ENCODE measurements around the gene CASP7. TPM values are rescaled to one million over a fixed set of nuclear protein-coding genes. Genes with fewer than 3 reads are reported as not detected.

CASP7 gene
- polyA plus RNA-seq, 2 donors, result 8.3 to 11.0 TPM

- H3K27me3 ChIP-seq (ENCODE audit: control insufficient read depth in 1 of 2, insufficient read depth in 2 of 2, low read length in 2 of 2), result no peaks in the 10 kb centered on the region
- no peak overlapping the region for H3K4me3 ChIP-seq (ENCODE audit: low read depth in 1 of 2, low read length in 2 of 2)
- 82 to 85% methylated on average over 1 of the region's 1 CpG for whole genome bisulfite sequencing, 2 donors
- peaks cover 0 to 7% of the 10 kb centered on the region in 2 donors for H3K36me3 ChIP-seq (ENCODE audit: control insufficient read depth in 2 of 2, insufficient read depth in 2 of 2, low read length in 1 of 2)
- H3K4me1 ChIP-seq (ENCODE audit: control insufficient read depth in 2 of 2, insufficient read depth in 2 of 2, low read length in 1 of 2), result no peaks in the 10 kb centered on the region
- no peak overlapping the region for H3K27ac ChIP-seq (ENCODE audit: low read depth in 2 of 2, low read length in 1 of 2)
- peaks cover 0 to 8% of the 10 kb centered on the region in 2 donors for H3K9me3 ChIP-seq (ENCODE audit: control insufficient read depth in 2 of 2, insufficient read depth in 1 of 2, low read depth in 1 of 2, low read length in 1 of 2)
Observed at GRCh38 chr10:113689057-113689456, 9.3 kb downstream of the CASP7 start.

GRCh38 chr10:113689574-113689973 lies 9.9 kb downstream of the CASP7 start:
- Histone ChIP-seq H3K36me3 (ENCODE audit: control insufficient read depth in 2 of 2, insufficient read depth in 2 of 2, low read length in 1 of 2) (peaks cover 0 to 7% of the 10 kb centered on the region in 2 donors), H3K9me3 (ENCODE audit: control insufficient read depth in 2 of 2, insufficient read depth in 1 of 2, low read depth in 1 of 2, low read length in 1 of 2) (peaks cover 0 to 8% of the 10 kb centered on the region in 2 donors), H3K27me3 (ENCODE audit: control insufficient read depth in 1 of 2, insufficient read depth in 2 of 2, low read length in 2 of 2) (no peaks in the 10 kb centered on the region), H3K27ac (ENCODE audit: low read depth in 2 of 2, low read length in 1 of 2) (no peak overlapping the region), H3K4me1 (ENCODE audit: control insufficient read depth in 2 of 2, insufficient read depth in 2 of 2, low read length in 1 of 2) (no peaks in the 10 kb centered on the region), H3K4me3 (ENCODE audit: low read depth in 1 of 2, low read length in 2 of 2) (no peak overlapping the region)
- WGBS, 2 donors, result 72 to 75% methylated on average over 3 of the region's 3 CpGs

- no peaks in the 10 kb centered on the region for H3K27me3 ChIP-seq (ENCODE audit: control insufficient read depth in 1 of 2, insufficient read depth in 2 of 2, low read length in 2 of 2)
- H3K9me3 ChIP-seq (ENCODE audit: control insufficient read depth in 2 of 2, insufficient read depth in 1 of 2, low read depth in 1 of 2, low read length in 1 of 2), result peaks cover 0 to 11% of the 10 kb centered on the region in 2 donors
- no peaks in the 10 kb centered on the region for H3K4me1 ChIP-seq (ENCODE audit: control insufficient read depth in 2 of 2, insufficient read depth in 2 of 2, low read length in 1 of 2)
- H3K4me3 ChIP-seq (ENCODE audit: low read depth in 1 of 2, low read length in 2 of 2), result no peak overlapping the region
- no peak overlapping the region for H3K27ac ChIP-seq (ENCODE audit: low read depth in 2 of 2, low read length in 1 of 2)
- H3K36me3 ChIP-seq (ENCODE audit: control insufficient read depth in 2 of 2, insufficient read depth in 2 of 2, low read length in 1 of 2), result peaks cover 0 to 7% of the 10 kb centered on the region in 2 donors
- 59 to 66% methylated on average over 3 of the region's 3 CpGs for whole genome bisulfite sequencing, 2 donors
Observed at GRCh38 chr10:113690749-113691148, 11.0 kb downstream of the CASP7 start.

- H3K27ac ChIP-seq (ENCODE audit: low read depth in 2 of 2, low read length in 1 of 2), result no peak overlapping the region
- no peaks in the 10 kb centered on the region for H3K27me3 ChIP-seq (ENCODE audit: control insufficient read depth in 1 of 2, insufficient read depth in 2 of 2, low read length in 2 of 2)
- H3K9me3 ChIP-seq (ENCODE audit: control insufficient read depth in 2 of 2, insufficient read depth in 1 of 2, low read depth in 1 of 2, low read length in 1 of 2), result peaks cover 0 to 11% of the 10 kb centered on the region in 2 donors
- peaks cover 0 to 7% of the 10 kb centered on the region in 2 donors for H3K36me3 ChIP-seq (ENCODE audit: control insufficient read depth in 2 of 2, insufficient read depth in 2 of 2, low read length in 1 of 2)
- no peaks in the 10 kb centered on the region for H3K4me1 ChIP-seq (ENCODE audit: control insufficient read depth in 2 of 2, insufficient read depth in 2 of 2, low read length in 1 of 2)
- 83 to 91% methylated on average over 2 of the region's 2 CpGs for WGBS, 2 donors
- H3K4me3 ChIP-seq (ENCODE audit: low read depth in 1 of 2, low read length in 2 of 2), result no peak overlapping the region
Observed at GRCh38 chr10:113691381-113691780, 11.7 kb downstream of the CASP7 start.

GRCh38 chr10:113692271-113692670 lies 12.6 kb downstream of the CASP7 start:
- Histone ChIP-seq H3K36me3 (ENCODE audit: control insufficient read depth in 2 of 2, insufficient read depth in 2 of 2, low read length in 1 of 2) (peaks cover 0 to 8% of the 10 kb centered on the region in 2 donors), H3K4me1 (ENCODE audit: control insufficient read depth in 2 of 2, insufficient read depth in 2 of 2, low read length in 1 of 2) (no peaks in the 10 kb centered on the region), H3K27ac (ENCODE audit: low read depth in 2 of 2, low read length in 1 of 2) (no peak overlapping the region), H3K9me3 (ENCODE audit: control insufficient read depth in 2 of 2, insufficient read depth in 1 of 2, low read depth in 1 of 2, low read length in 1 of 2) (peaks cover 0 to 11% of the 10 kb centered on the region in 2 donors), H3K27me3 (ENCODE audit: control insufficient read depth in 1 of 2, insufficient read depth in 2 of 2, low read length in 2 of 2) (no peaks in the 10 kb centered on the region), H3K4me3 (ENCODE audit: low read depth in 1 of 2, low read length in 2 of 2) (no peak overlapping the region)
- 88 to 94% methylated on average over 6 of the region's 6 CpGs for WGBS, 2 donors

- Histone ChIP-seq H3K36me3 (ENCODE audit: control insufficient read depth in 2 of 2, insufficient read depth in 2 of 2, low read length in 1 of 2) (peaks cover 0 to 14% of the 10 kb centered on the region in 2 donors), H3K27ac (ENCODE audit: low read depth in 2 of 2, low read length in 1 of 2) (no peak overlapping the region), H3K4me1 (ENCODE audit: control insufficient read depth in 2 of 2, insufficient read depth in 2 of 2, low read length in 1 of 2) (no peaks in the 10 kb centered on the region), H3K4me3 (ENCODE audit: low read depth in 1 of 2, low read length in 2 of 2) (no peak overlapping the region), H3K9me3 (ENCODE audit: control insufficient read depth in 2 of 2, insufficient read depth in 1 of 2, low read depth in 1 of 2, low read length in 1 of 2) (peaks cover 0 to 11% of the 10 kb centered on the region in 2 donors), H3K27me3 (ENCODE audit: control insufficient read depth in 1 of 2, insufficient read depth in 2 of 2, low read length in 2 of 2) (no peaks in the 10 kb centered on the region)
- WGBS, 2 donors, result 93 to 99% methylated on average over 2 of the region's 2 CpGs
Observed at GRCh38 chr10:113693348-113693747, 13.6 kb downstream of the CASP7 start.

GRCh38 chr10:113695691-113696090 lies 16.0 kb downstream of the CASP7 start:
- no peak overlapping the region for H3K27ac ChIP-seq (ENCODE audit: low read depth in 2 of 2, low read length in 1 of 2)
- 92 to 97% methylated on average over 1 of the region's 1 CpG for WGBS, 2 donors
- H3K4me1 ChIP-seq (ENCODE audit: control insufficient read depth in 2 of 2, insufficient read depth in 2 of 2, low read length in 1 of 2), result no peaks in the 10 kb centered on the region
- H3K9me3 ChIP-seq (ENCODE audit: control insufficient read depth in 2 of 2, insufficient read depth in 1 of 2, low read depth in 1 of 2, low read length in 1 of 2), result peaks cover 0 to 11% of the 10 kb centered on the region in 2 donors
- H3K4me3 ChIP-seq (ENCODE audit: low read depth in 1 of 2, low read length in 2 of 2), result no peak overlapping the region
- H3K36me3 ChIP-seq (ENCODE audit: control insufficient read depth in 2 of 2, insufficient read depth in 2 of 2, low read length in 1 of 2), result peaks cover 0 to 14% of the 10 kb centered on the region in 2 donors
- no peaks in the 10 kb centered on the region for H3K27me3 ChIP-seq (ENCODE audit: control insufficient read depth in 1 of 2, insufficient read depth in 2 of 2, low read length in 2 of 2)

GRCh38 chr10:113697595-113697994 lies 17.9 kb downstream of the CASP7 start:
- no peak overlapping the region for H3K4me3 ChIP-seq (ENCODE audit: low read depth in 1 of 2, low read length in 2 of 2)
- H3K27ac ChIP-seq (ENCODE audit: low read depth in 2 of 2, low read length in 1 of 2), result no peak overlapping the region
- 80 to 94% methylated on average over 3 of the region's 3 CpGs for WGBS, 2 donors
- H3K4me1 ChIP-seq (ENCODE audit: control insufficient read depth in 2 of 2, insufficient read depth in 2 of 2, low read length in 1 of 2), result no peaks in the 10 kb centered on the region
- peaks cover 0 to 13% of the 10 kb centered on the region in 2 donors for H3K36me3 ChIP-seq (ENCODE audit: control insufficient read depth in 2 of 2, insufficient read depth in 2 of 2, low read length in 1 of 2)
- peaks cover 0 to 5% of the 10 kb centered on the region in 2 donors for H3K9me3 ChIP-seq (ENCODE audit: control insufficient read depth in 2 of 2, insufficient read depth in 1 of 2, low read depth in 1 of 2, low read length in 1 of 2)
- H3K27me3 ChIP-seq (ENCODE audit: control insufficient read depth in 1 of 2, insufficient read depth in 2 of 2, low read length in 2 of 2), result no peaks in the 10 kb centered on the region

- no peaks in the 10 kb centered on the region for H3K9me3 ChIP-seq (ENCODE audit: control insufficient read depth in 2 of 2, insufficient read depth in 1 of 2, low read depth in 1 of 2, low read length in 1 of 2)
- no peak overlapping the region for H3K4me3 ChIP-seq (ENCODE audit: low read depth in 1 of 2, low read length in 2 of 2)
- WGBS, 2 donors, result 45 to 52% methylated on average over 6 of the region's 6 CpGs
- no peaks in the 10 kb centered on the region for H3K36me3 ChIP-seq (ENCODE audit: control insufficient read depth in 2 of 2, insufficient read depth in 2 of 2, low read length in 1 of 2)
- peaks cover 0 to 3% of the 10 kb centered on the region in 2 donors for H3K4me1 ChIP-seq (ENCODE audit: control insufficient read depth in 2 of 2, insufficient read depth in 2 of 2, low read length in 1 of 2)
- no peak overlapping the region for H3K27ac ChIP-seq (ENCODE audit: low read depth in 2 of 2, low read length in 1 of 2)
- no peaks in the 10 kb centered on the region for H3K27me3 ChIP-seq (ENCODE audit: control insufficient read depth in 1 of 2, insufficient read depth in 2 of 2, low read length in 2 of 2)
Observed at GRCh38 chr10:113704637-113705343, 25.1 kb downstream of the CASP7 start.

GRCh38 chr10:113705344-113705652 lies 25.6 kb downstream of the CASP7 start:
- no peak overlapping the region for H3K4me3 ChIP-seq (ENCODE audit: low read depth in 1 of 2, low read length in 2 of 2)
- H3K9me3 ChIP-seq (ENCODE audit: control insufficient read depth in 2 of 2, insufficient read depth in 1 of 2, low read depth in 1 of 2, low read length in 1 of 2), result no peaks in the 10 kb centered on the region
- no peak overlapping the region for H3K27ac ChIP-seq (ENCODE audit: low read depth in 2 of 2, low read length in 1 of 2)
- no peaks in the 10 kb centered on the region for H3K36me3 ChIP-seq (ENCODE audit: control insufficient read depth in 2 of 2, insufficient read depth in 2 of 2, low read length in 1 of 2)
- H3K27me3 ChIP-seq (ENCODE audit: control insufficient read depth in 1 of 2, insufficient read depth in 2 of 2, low read length in 2 of 2), result no peaks in the 10 kb centered on the region
- peaks cover 0 to 3% of the 10 kb centered on the region in 2 donors for H3K4me1 ChIP-seq (ENCODE audit: control insufficient read depth in 2 of 2, insufficient read depth in 2 of 2, low read length in 1 of 2)
